K562 (cell line): ENCODE data around the gene GPRIN1.

Experiments used
- SAFB2 ChIP-seq: fragments of 200-400 bp; formaldehyde crosslinking; IDR thresholded peaks from 2 replicates; pipeline ENCODE4 v1.6.1; 2018; ENCODE audit warnings: borderline replicate concordance, low read length, low read depth, moderate library complexity; ENCODE audit not compliant: severe bottlenecking
- TF ChIP-seq, protein P1 (sequence below): sonication (generic); formaldehyde crosslinking; IDR thresholded peaks from 2 replicates; pipeline ENCODE4 v1.9.0; 2022; ENCODE audit warnings: mild to moderate bottlenecking, missing genetic modification reagents

DNA sequence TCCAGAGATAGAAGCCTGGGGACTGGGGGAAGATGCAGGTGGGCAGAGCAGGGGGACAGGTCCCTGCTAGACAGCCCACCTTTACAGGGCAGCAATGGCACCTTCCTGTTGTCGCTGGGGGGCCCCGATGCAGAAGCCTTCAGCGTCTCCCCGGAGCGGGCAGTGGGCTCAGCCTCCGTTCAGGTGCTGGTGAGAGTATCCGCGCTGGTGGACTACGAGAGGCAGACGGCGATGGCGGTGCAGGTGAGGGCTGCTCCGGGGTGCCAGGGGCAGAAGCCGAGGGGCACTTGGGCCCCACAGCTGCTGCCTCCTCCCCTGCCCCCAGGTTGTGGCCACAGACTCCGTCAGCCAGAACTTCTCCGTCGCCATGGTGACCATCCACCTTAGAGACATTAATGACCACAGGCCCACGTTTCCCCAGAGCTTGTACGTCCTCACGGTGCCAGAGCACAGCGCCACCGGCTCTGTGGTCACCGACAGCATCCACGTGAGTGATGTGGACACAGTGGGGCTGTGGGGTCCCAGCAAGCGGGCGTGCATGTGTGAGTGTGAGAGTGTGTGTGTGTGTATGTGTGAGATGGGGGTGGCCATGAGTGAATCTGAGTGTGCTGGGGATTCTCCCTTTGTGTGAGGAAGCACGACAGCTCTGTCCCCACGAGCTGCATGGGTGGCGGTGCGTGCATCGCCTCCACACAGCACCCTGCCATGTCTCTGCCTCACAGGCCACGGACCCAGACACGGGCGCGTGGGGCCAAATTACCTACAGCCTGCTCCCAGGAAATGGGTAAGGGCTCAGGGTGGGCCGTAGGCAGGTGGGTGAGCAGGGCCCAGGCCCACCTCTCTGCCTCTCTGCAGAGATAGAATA, 32.4 kb downstream of the GPRIN1 start:
- TF ChIP-seq SAFB2: no peak
- TF ChIP-seq, protein P1, sequence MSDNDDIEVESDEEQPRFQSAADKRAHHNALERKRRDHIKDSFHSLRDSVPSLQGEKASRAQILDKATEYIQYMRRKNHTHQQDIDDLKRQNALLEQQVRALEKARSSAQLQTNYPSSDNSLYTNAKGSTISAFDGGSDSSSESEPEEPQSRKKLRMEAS (CRISPR knock-in tag): no peak
